T-helper 2 cell treated with Interferon-gamma antibody and Interleukin-4, amounts not matched to agents 5 μg/mL and 100 μg/mL, for 36 hours (primary cell): ENCODE measurements around the gene FNDC3B.
A peak's percentile ranks its signal among the peaks of the same experiment; 100 is the strongest.

Experiments
- DNase-seq: peaks from one replicate; pipeline ENCODE4 v3.0.0; 2021; ENCODE audit warnings: low spot score
- H3K27ac Mint-ChIP-seq: one replicate; pipeline ENCODE4 v1.8.0; 2021; ENCODE audit warnings: mild to moderate bottlenecking, mixed read lengths
- H3K27me3 Mint-ChIP-seq: one replicate; pipeline ENCODE4 v1.8.0; 2021; ENCODE audit warnings: low read depth, mixed read lengths
- H3K36me3 Mint-ChIP-seq: one replicate; pipeline ENCODE4 v1.8.0; 2021; ENCODE audit warnings: low read depth, mixed read lengths
- H3K4me1 Mint-ChIP-seq: one replicate; pipeline ENCODE4 v1.8.0; 2021; ENCODE audit warnings: low read depth, mixed read lengths
- H3K4me3 Mint-ChIP-seq: one replicate; pipeline ENCODE4 v1.8.0; 2022; ENCODE audit warnings: mild to moderate bottlenecking, moderate library complexity, mixed read lengths
- H3K9me3 Mint-ChIP-seq: one replicate; pipeline ENCODE4 v1.8.0; 2021; ENCODE audit warnings: mixed read lengths

FNDC3B gene

DNA sequence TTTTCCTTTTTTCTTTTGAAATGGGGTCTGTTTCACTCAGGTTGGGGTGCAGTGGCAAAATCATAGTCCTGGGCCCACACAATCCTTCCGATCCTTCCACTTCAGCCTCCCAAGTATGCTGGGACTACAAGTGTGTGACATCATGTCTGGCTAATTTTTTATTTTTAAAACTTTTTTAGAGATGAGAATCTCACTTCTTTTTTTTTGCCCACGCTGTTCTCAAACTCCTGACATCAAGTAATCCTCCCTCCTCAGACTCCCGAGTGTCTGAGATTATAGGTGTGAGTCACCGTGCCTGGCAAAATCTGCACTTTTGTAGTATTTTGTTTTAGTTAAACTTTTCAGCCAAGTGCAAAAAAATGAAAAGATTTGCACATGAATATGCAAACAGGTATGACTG lies 171.0 kb downstream of the FNDC3B start:
- no peak overlapping the region for H3K4me3 Mint-ChIP-seq
- H3K27me3 Mint-ChIP-seq, result no peaks in the 10 kb centered on the region
- H3K36me3 Mint-ChIP-seq, result peaks cover 15% of the 10 kb centered on the region
- no peak for DNase-seq
- H3K27ac Mint-ChIP-seq, result no peak overlapping the region
- H3K9me3 Mint-ChIP-seq, result peaks cover 14% of the 10 kb centered on the region
- peaks cover 14% of the 10 kb centered on the region for H3K4me1 Mint-ChIP-seq

- Mint-ChIP-seq H3K4me3 (no peak overlapping the region), H3K36me3 (peaks cover 10% of the 10 kb centered on the region), H3K9me3 (peaks cover 6% of the 10 kb centered on the region), H3K27me3 (no peaks in the 10 kb centered on the region), H3K27ac (no peak overlapping the region), H3K4me1 (peaks cover 12% of the 10 kb centered on the region)
- DNase-seq, result no peak
Measured at GRCh38 chr3:172211123-172211522, 171.7 kb downstream of the FNDC3B start.

GRCh38 chr3:172213200-172213599 lies 173.8 kb downstream of the FNDC3B start:
- peak; percentile 47 for DNase-seq
- Mint-ChIP-seq H3K27me3 (no peaks in the 10 kb centered on the region), H3K4me1 (peaks cover 12% of the 10 kb centered on the region), H3K27ac (no peak overlapping the region), H3K9me3 (no peaks in the 10 kb centered on the region), H3K36me3 (peaks cover 3% of the 10 kb centered on the region), H3K4me3 (no peak overlapping the region)

GRCh38 chr3:172213904-172214303 lies 174.5 kb downstream of the FNDC3B start:
- Mint-ChIP-seq H3K4me3 (no peak overlapping the region), H3K27me3 (no peaks in the 10 kb centered on the region), H3K36me3 (peaks cover 3% of the 10 kb centered on the region), H3K27ac (no peak overlapping the region), H3K9me3 (no peaks in the 10 kb centered on the region), H3K4me1 (peaks cover 18% of the 10 kb centered on the region)
- DNase-seq, result no peak

GRCh38 chr3:172216267-172216666 lies 176.9 kb downstream of the FNDC3B start:
- Mint-ChIP-seq H3K4me1 (peaks cover 22% of the 10 kb centered on the region), H3K27me3 (no peaks in the 10 kb centered on the region), H3K9me3 (no peaks in the 10 kb centered on the region), H3K27ac (no peak overlapping the region), H3K4me3 (no peak overlapping the region), H3K36me3 (peaks cover 3% of the 10 kb centered on the region)
- DNase-seq, result no peak

GRCh38 chr3:172216911-172217310 lies 177.5 kb downstream of the FNDC3B start:
- Mint-ChIP-seq H3K4me1 (peaks cover 22% of the 10 kb centered on the region), H3K36me3 (peaks cover 3% of the 10 kb centered on the region), H3K9me3 (no peaks in the 10 kb centered on the region), H3K27me3 (no peaks in the 10 kb centered on the region), H3K27ac (no peak overlapping the region), H3K4me3 (no peak overlapping the region)
- no peak for DNase-seq

- H3K4me1 Mint-ChIP-seq, result peaks cover 19% of the 10 kb centered on the region
- no peaks in the 10 kb centered on the region for H3K27me3 Mint-ChIP-seq
- no peaks in the 10 kb centered on the region for H3K9me3 Mint-ChIP-seq
- H3K36me3 Mint-ChIP-seq, result peaks cover 3% of the 10 kb centered on the region
- H3K4me3 Mint-ChIP-seq, result no peak overlapping the region
- H3K27ac Mint-ChIP-seq, result no peak overlapping the region
- DNase-seq, result no peak
Measured at GRCh38 chr3:172217877-172218276, 178.5 kb downstream of the FNDC3B start.

DNA sequence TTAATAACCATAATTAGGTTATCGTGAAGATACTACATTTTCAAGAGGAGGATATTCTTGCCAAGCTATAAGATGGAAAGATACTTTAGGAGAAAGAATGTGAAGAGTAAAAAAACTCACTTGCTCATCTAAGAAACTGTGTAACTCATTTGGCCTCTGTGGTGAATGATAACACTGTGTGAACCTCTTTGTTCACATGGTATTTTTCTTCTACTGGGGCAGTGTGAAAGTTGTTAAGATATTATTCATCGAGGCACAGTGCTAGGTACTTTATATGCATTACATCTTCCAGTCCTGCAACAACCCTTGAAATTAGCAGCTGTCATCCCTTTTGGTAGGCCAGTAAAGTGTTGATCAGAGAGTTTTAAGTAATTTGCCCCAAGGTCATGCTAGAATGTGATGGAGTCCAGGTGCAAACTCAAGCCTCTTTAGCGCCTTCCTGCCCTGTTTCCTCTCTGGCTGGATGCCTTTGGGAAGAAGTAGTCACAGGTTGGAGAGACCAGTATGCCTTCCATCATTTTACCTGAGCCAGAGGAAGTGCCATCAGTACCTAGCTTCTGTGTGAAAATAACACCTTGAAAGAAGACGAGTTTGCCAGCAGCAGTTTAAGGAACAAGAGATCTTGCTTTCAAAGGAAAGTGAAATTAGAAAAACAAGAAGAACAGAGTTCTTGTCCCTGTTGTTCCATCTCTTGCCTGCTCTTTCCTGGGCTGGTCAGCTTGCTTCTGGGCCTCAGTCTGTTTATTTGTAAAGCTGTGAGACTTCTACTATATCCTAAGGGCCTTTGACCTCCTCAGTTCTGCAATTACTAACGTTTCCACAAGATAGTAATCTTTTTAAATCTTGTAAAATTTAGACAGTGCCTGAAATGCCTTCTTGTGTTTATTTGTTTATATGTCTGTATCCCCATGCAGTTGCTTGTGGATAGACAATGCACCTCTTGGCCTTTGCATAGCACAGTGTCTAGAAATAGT lies 179.3 kb downstream of the FNDC3B start:
- Mint-ChIP-seq H3K4me1 (peaks cover 13% of the 10 kb centered on the region), H3K9me3 (no peaks in the 10 kb centered on the region), H3K27ac (no peak overlapping the region), H3K36me3 (peaks cover 3% of the 10 kb centered on the region), H3K4me3 (no peak overlapping the region), H3K27me3 (no peaks in the 10 kb centered on the region)
- DNase-seq, result no peak

DNA sequence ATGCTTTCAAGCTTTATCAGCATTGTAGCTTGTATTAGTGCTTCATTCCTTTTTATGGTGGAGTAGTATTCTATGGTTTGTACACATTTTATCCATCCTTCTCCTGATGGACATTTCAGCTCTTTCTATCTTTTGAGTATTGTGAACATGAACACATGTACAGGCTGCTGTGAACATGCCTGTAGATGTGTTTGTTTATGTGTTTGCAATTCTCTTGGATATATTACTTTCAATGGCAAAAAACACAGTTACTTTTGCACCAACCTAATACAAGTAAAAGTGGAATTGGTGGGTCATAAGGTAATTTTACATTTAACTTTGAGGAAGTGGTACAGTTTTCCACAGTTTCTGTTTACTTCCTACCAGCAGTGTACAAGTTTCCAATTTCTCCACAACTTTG lies 180.4 kb downstream of the FNDC3B start:
- Mint-ChIP-seq H3K27ac (no peak overlapping the region), H3K4me3 (no peak overlapping the region), H3K9me3 (no peaks in the 10 kb centered on the region), H3K4me1 (peaks cover 10% of the 10 kb centered on the region), H3K36me3 (peaks cover 3% of the 10 kb centered on the region), H3K27me3 (no peaks in the 10 kb centered on the region)
- no peak for DNase-seq

DNA sequence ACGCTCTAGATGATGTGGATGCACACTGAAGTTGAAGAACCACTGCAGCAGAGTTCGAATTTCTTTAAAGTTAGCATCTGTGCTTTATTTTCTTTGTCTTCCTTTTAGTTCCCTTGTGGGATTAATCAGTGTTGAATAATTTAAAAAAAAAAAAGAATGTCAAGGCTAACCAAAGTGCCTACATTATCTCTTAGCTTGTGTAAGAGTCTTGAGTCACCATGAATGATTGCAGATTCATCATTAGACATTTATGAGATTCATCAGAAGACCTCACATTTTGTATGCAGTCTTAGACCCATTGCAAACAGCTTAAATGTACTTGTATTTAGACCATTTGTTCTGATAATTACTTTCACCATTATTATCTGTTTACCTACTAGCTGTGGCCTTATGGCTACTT lies 182.2 kb downstream of the FNDC3B start:
- H3K4me1 Mint-ChIP-seq, result peaks cover 10% of the 10 kb centered on the region
- DNase-seq, result no peak
- H3K4me3 Mint-ChIP-seq, result no peak overlapping the region
- no peak overlapping the region for H3K27ac Mint-ChIP-seq
- no peaks in the 10 kb centered on the region for H3K9me3 Mint-ChIP-seq
- H3K36me3 Mint-ChIP-seq, result no peaks in the 10 kb centered on the region
- no peaks in the 10 kb centered on the region for H3K27me3 Mint-ChIP-seq

GRCh38 chr3:172222478-172223071 lies 183.2 kb downstream of the FNDC3B start:
- H3K9me3 Mint-ChIP-seq, result no peaks in the 10 kb centered on the region
- H3K27me3 Mint-ChIP-seq, result no peaks in the 10 kb centered on the region
- no peak for DNase-seq
- no peak overlapping the region for H3K27ac Mint-ChIP-seq
- no peaks in the 10 kb centered on the region for H3K36me3 Mint-ChIP-seq
- no peak overlapping the region for H3K4me3 Mint-ChIP-seq
- H3K4me1 Mint-ChIP-seq, result peaks cover 10% of the 10 kb centered on the region

DNA sequence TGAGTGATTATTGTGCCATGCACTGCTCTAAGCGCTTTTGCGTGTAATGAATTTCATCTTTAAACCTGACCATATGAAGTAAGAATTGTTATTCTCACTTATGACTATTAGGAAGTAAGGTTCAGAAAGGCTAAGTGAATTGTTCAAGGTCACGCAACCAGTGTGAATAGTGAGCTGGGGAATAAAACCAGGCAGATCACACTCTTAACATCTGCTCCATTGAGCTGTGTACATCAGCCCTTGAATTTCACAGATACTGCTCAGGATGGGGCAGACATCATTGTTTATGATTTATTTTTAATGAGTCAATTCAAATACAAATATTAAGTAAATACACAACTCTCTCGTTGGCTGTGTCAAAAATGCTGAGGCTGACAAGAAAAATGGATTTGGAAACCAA lies 184.5 kb downstream of the FNDC3B start:
- H3K4me1 Mint-ChIP-seq, result peaks cover 4% of the 10 kb centered on the region
- no peak overlapping the region for H3K4me3 Mint-ChIP-seq
- no peaks in the 10 kb centered on the region for H3K36me3 Mint-ChIP-seq
- no peak for DNase-seq
- H3K27ac Mint-ChIP-seq, result no peak overlapping the region
- H3K27me3 Mint-ChIP-seq, result no peaks in the 10 kb centered on the region
- no peaks in the 10 kb centered on the region for H3K9me3 Mint-ChIP-seq

GRCh38 chr3:172224560-172225214 lies 185.3 kb downstream of the FNDC3B start:
- Mint-ChIP-seq H3K4me1 (no peaks in the 10 kb centered on the region), H3K27me3 (no peaks in the 10 kb centered on the region), H3K4me3 (no peak overlapping the region), H3K27ac (no peak overlapping the region), H3K36me3 (no peaks in the 10 kb centered on the region), H3K9me3 (no peaks in the 10 kb centered on the region)
- DNase-seq, result no peak

DNA sequence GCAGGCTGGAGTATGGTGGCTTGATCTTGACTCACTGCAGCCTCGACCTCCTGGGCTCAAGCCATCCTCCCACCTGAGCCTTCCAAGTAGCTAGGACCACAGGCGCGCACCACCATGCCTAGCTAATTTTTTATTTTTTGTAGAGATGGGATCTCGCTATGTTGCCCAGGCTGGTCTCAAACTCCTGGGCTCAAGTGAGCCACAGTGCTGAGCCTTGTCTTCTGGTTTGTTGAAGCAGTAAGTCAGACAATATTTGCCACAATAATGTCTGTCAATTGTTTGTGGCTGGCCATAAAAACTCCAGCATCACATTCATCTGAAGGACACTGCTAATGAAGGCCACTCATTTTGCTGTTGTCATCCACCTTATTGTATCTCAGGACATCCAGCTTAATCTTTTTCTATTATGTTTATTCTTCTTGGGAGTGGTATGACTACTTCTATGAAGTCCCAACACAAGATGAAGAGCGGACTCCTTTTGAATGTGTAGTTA lies 185.9 kb downstream of the FNDC3B start:
- H3K4me1 Mint-ChIP-seq, result no peaks in the 10 kb centered on the region
- no peaks in the 10 kb centered on the region for H3K27me3 Mint-ChIP-seq

More for the DNA sequence above, 185.9 kb downstream of the FNDC3B start:
- Mint-ChIP-seq H3K27ac (no peak overlapping the region), H3K9me3 (no peaks in the 10 kb centered on the region), H3K36me3 (no peaks in the 10 kb centered on the region), H3K4me3 (no peak overlapping the region)
- DNase-seq, result no peak
